DMS114 treated with DMSO at 0.1 percent for 48 hours (cell line): Measurements from ENCODE around the gene SLX1B.
"Not testable (repeated sequence)": the region's sequence is repeated elsewhere in the genome, so short reads cannot be mapped to it uniquely, and the experiment has no call there.

Experiments used
- DNase-seq: peaks from one replicate; lab custom pipeline; 2025; ENCODE audit not compliant: unreplicated experiment; lab: John Stamatoyannopoulos, UW

Gene SLX1B

GRCh38 chr16:29454269-29454668 is at the start of gene SLX1B, which contains the start of gene BOLA2:
SLX1B (plus strand) TSS chr16:29454533.
BOLA2 (minus strand) TSS chr16:29454351; CDS start chr16:29454253, 98 bp downstream.
- DNase-seq = not testable (repeated sequence)

DNA sequence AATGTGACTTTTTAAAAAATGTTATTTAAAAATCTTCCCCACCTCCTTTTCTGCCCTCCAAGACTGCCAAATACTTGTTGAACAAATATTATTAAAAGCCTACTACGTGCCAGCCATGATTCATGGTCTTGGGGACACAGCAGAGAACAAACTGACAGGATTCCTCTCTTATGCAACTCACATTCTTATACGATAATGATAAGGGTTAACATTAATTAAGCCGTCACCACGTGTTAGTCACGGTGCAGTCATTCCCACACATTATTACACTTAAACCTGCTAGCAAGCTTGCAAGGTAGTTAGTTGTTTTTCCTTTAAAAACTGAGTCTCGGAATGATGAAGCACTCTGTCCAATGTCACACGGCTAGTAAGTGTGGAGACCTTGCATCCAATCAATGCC is 49.1 kb upstream of the SLX1B start:
- DNase-seq = not testable (repeated sequence)

GRCh38 chr16:29423587-29423986 is 30.7 kb upstream of the SLX1B start:
- not testable (repeated sequence) for DNase-seq

GRCh38 chr16:29425390-29425789 is 28.9 kb upstream of the SLX1B start:
- not testable (repeated sequence) for DNase-seq

DNA sequence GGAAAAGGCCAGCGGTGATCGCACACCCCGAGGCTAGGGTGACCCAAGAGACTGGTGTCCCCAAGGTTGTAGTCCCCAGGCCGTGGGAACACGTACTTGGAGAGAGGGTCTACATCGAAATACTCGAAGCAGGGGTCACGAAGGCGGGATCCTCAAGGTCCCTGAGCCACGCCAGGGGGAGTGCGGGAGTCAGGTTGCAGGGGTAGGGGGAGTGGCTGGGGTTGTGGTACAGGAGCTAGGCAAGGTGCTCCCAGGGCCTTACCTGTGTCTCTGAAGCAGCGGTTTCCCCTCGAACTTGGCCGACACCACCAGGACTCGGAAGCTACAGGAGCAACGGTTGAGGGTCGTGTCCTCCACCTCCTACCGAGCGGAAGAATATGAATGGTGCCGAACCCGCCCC is 579 bp upstream of the SLX1B start:
- DNase-seq = not testable (repeated sequence)

- not testable (repeated sequence) for DNase-seq
These were observed 495 bp downstream of the SLX1B start for GRCh38 chr16:29454828-29455227.

GRCh38 chr16:29457660-29458059 is 3.3 kb downstream of the SLX1B start:
- DNase-seq = not testable (repeated sequence)

DNA sequence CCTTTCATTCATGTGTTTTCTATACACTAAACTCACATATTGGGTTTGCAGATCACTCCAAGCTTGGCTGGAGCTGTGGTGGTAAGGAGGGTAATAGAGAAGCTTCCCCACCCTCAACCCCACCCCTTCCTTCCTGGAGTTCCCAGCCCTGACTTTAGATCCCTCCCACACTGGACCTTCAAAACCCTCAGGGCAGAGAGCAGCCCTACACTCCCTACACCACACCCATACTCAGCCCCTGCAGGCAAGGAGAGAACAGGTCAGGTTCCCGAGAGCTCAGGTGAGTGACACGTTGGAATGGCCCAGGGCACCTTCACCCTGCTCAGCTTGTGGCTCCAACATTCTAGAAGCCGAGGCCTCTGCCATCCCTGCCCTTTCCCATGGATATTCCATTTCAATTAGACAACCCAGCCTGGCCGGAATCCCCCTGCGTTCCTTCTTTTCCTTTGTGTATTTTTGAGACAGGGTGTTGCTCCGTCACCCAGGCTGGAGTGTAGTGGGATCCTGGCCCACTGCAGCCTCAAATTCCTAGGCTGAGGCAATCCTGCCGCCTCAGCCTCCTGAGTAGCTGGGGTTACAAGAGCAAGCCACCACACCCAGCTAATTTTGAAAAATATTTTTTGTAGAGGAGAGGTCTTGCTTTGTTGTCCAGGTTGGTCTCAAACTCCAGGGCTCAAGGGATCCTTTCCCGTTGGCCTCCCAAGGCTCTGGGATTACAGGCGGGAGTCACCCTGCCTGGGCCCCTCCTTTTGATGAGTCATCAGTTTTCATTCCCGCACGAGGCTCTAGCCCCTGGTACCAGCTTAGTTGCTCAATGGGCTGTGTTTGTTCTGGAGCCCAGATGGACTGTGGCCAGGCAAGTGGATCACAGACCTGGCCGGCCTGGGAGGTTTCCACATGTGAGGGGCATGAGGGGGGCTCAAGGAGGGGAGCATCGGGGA is 5.6 kb downstream of the SLX1B start, which contains the start of gene SULT1A4:
SULT1A4 (plus strand) TSS at position 208 of the 941 bp plus-strand sequence. CDS start 1,473 bp downstream, outside the sequence.
- not testable (repeated sequence) for DNase-seq

- not testable (repeated sequence) for DNase-seq
These were observed 6.3 kb downstream of the SLX1B start for GRCh38 chr16:29460647-29461030.

- DNase-seq = not testable (repeated sequence)
These were observed 11.9 kb downstream of the SLX1B start for GRCh38 chr16:29465985-29466824.

GRCh38 chr16:29466904-29467303 is 12.6 kb downstream of the SLX1B start:
- not testable (repeated sequence) for DNase-seq

GRCh38 chr16:29467654-29468366 is 13.5 kb downstream of the SLX1B start:
- DNase-seq = not testable (repeated sequence)

DNA sequence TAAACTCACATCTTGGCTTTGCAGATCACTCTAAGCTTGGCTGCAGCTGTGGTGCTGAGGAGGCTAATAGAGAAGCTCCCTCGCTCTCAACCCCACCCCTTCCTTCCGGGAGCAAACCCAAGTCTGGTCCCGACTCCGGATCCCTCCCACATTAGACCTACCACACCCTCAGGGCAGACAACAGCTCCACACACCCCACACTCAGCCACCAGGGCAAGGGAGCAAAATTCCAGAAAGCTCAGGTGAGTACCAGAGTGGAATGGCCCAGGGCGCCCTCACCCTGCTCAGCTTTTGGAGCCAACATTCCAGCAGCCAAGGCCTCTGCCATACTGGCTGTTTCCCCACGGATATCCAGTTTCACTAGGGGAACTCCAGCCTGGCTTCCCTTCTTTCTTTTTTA is 15.3 kb downstream of the SLX1B start:
- DNase-seq = not testable (repeated sequence)

GRCh38 chr16:29472065-29472464 is 17.7 kb downstream of the SLX1B start:
- not testable (repeated sequence) for DNase-seq

DNA sequence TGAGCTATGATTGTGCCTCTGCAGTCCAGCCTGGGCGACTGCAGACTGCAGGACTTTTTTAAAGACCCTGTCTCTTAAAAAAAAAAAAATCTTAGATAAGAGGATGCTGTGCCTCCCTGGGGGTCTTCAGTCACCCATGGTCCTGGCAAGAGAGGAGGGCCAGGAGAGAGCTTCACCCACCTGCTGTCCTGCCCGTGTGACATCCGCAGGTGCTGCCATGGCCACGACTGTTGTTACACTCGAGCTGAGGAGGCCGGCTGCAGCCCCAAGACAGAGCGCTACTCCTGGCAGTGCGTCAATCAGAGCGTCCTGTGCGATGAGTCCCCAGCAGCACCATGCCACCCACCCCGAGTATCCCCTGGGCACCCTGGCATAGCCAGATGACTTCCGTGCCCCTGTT is 27.9 kb downstream of the SLX1B start:
- not testable (repeated sequence) for DNase-seq

GRCh38 chr16:29506308-29506707 is 52.0 kb downstream of the SLX1B start, which contains the start of gene NPIPB12:
NPIPB12 (minus strand) TSS chr16:29506408.
- DNase-seq = not testable (repeated sequence)
